Activated naive CD8-positive, alpha-beta T cell treated with anti-CD3 and anti-CD28 coated beads for 36 hours (primary cell): Measurements from ENCODE around the gene MROH8. TPM values are rescaled to one million over a fixed set of nuclear protein-coding genes. Genes with fewer than 3 reads are reported as not detected.
"Not testable (repeated sequence)": the region's sequence is repeated elsewhere in the genome, so short reads cannot be mapped to it uniquely, and the experiment has no call there.

ENCODE experiments used
- DNase-seq: peaks from one replicate; pipeline ENCODE4 v3.0.0; 2021
- H3K27ac Mint-ChIP-seq: one replicate; pipeline ENCODE4 v1.8.0; 2022; ENCODE audit warnings: mild to moderate bottlenecking, moderate library complexity, mixed read lengths
- H3K27me3 Mint-ChIP-seq: one replicate; pipeline ENCODE4 v1.8.0; 2022; ENCODE audit warnings: mild to moderate bottlenecking, mixed read lengths
- H3K36me3 Mint-ChIP-seq: one replicate; pipeline ENCODE4 v1.8.0; 2021; ENCODE audit warnings: mild to moderate bottlenecking, mixed read lengths
- H3K4me1 Mint-ChIP-seq: one replicate; pipeline ENCODE4 v1.8.0; 2021; ENCODE audit warnings: mixed read lengths
- H3K4me3 Mint-ChIP-seq: one replicate; pipeline ENCODE4 v1.8.0; 2022; ENCODE audit warnings: mild to moderate bottlenecking, moderate library complexity, mixed read lengths
- H3K9me3 Mint-ChIP-seq: one replicate; pipeline ENCODE4 v1.8.0; 2022; ENCODE audit warnings: mixed read lengths
- total RNA-seq, 2 experiments: library from RNA; stranded (reverse); gene quantifications; one replicate each; pipeline ENCODE4 v1.2.3, GENCODE V29; 2021

Gene MROH8
- total RNA-seq, 2 experiments from 2014 or later: 2.2 to 3.0 TPM

- peak overlapping the region; percentile 100 for H3K27ac Mint-ChIP-seq
- no peaks in the 10 kb centered on the region for H3K9me3 Mint-ChIP-seq
- H3K4me1 Mint-ChIP-seq: peaks cover 24% of the 10 kb centered on the region
- H3K27me3 Mint-ChIP-seq: no peaks in the 10 kb centered on the region
- H3K4me3 Mint-ChIP-seq: peak overlapping the region; percentile 99
- no peak for DNase-seq
- peaks cover 29% of the 10 kb centered on the region for H3K36me3 Mint-ChIP-seq
Measured at GRCh38 chr20:37096415-37097041, 82.8 kb downstream of the MROH8 start.

GRCh38 chr20:37095599-37096414 lies 83.5 kb downstream of the MROH8 start, which contains the start of gene RBL1:
TSS of gene RBL1 (minus strand) at chr20:37095997. CDS start at chr20:37095928, 69 bp downstream.
- DNase-seq: peak; percentile 92
- no peaks in the 10 kb centered on the region for H3K9me3 Mint-ChIP-seq
- peaks cover 32% of the 10 kb centered on the region for H3K36me3 Mint-ChIP-seq
- H3K4me3 Mint-ChIP-seq: peak within 1 kb of the TSS; percentile 99
- H3K27ac Mint-ChIP-seq: peak within 1 kb of the TSS; percentile 100
- peaks cover 24% of the 10 kb centered on the region for H3K4me1 Mint-ChIP-seq
- H3K27me3 Mint-ChIP-seq: no peaks in the 10 kb centered on the region

GRCh38 chr20:37095108-37095598 lies 84.2 kb downstream of the MROH8 start:
- peaks cover 26% of the 10 kb centered on the region for H3K4me1 Mint-ChIP-seq
- H3K27me3 Mint-ChIP-seq: no peaks in the 10 kb centered on the region
- no peaks in the 10 kb centered on the region for H3K9me3 Mint-ChIP-seq
- H3K4me3 Mint-ChIP-seq: peak overlapping the region; percentile 99
- H3K36me3 Mint-ChIP-seq: peaks cover 34% of the 10 kb centered on the region
- peak overlapping the region; percentile 100 for H3K27ac Mint-ChIP-seq
- DNase-seq: peak; percentile 44

- Mint-ChIP-seq H3K27ac (no peak overlapping the region), H3K4me1 (peaks cover 23% of the 10 kb centered on the region), H3K4me3 (no peak overlapping the region), H3K27me3 (no peaks in the 10 kb centered on the region), H3K36me3 (peaks cover 39% of the 10 kb centered on the region), H3K9me3 (no peaks in the 10 kb centered on the region)
- DNase-seq: no peak
Measured at GRCh38 chr20:37090407-37090806, 88.9 kb downstream of the MROH8 start.

- H3K27me3 Mint-ChIP-seq: no peaks in the 10 kb centered on the region
- H3K4me1 Mint-ChIP-seq: peaks cover 27% of the 10 kb centered on the region
- no peaks in the 10 kb centered on the region for H3K9me3 Mint-ChIP-seq
- peaks cover 38% of the 10 kb centered on the region for H3K36me3 Mint-ChIP-seq
- DNase-seq: no peak
- H3K4me3 Mint-ChIP-seq: no peak overlapping the region
- H3K27ac Mint-ChIP-seq: no peak overlapping the region
Measured at GRCh38 chr20:37081717-37082289, 97.5 kb downstream of the MROH8 start.

GRCh38 chr20:37077009-37077408 lies 102.3 kb downstream of the MROH8 start:
- Mint-ChIP-seq H3K27ac (no peak overlapping the region), H3K4me1 (peaks cover 33% of the 10 kb centered on the region), H3K27me3 (no peaks in the 10 kb centered on the region), H3K4me3 (no peak overlapping the region), H3K9me3 (peaks cover 4% of the 10 kb centered on the region), H3K36me3 (peaks cover 47% of the 10 kb centered on the region)
- no peak for DNase-seq

GRCh38 chr20:37075932-37076685 lies 103.2 kb downstream of the MROH8 start:
- Mint-ChIP-seq H3K4me1 (peaks cover 38% of the 10 kb centered on the region), H3K27ac (no peak overlapping the region), H3K27me3 (no peaks in the 10 kb centered on the region), H3K4me3 (no peak overlapping the region), H3K9me3 (peaks cover 4% of the 10 kb centered on the region), H3K36me3 (peaks cover 48% of the 10 kb centered on the region)
- no peak for DNase-seq

- H3K4me1 Mint-ChIP-seq: peaks cover 24% of the 10 kb centered on the region
- no peaks in the 10 kb centered on the region for H3K27me3 Mint-ChIP-seq
- H3K36me3 Mint-ChIP-seq: peaks cover 32% of the 10 kb centered on the region
- no peak for DNase-seq
- H3K4me3 Mint-ChIP-seq: no peak overlapping the region
- H3K27ac Mint-ChIP-seq: no peak overlapping the region
- H3K9me3 Mint-ChIP-seq: peaks cover 4% of the 10 kb centered on the region
Measured at GRCh38 chr20:37072293-37073196, 106.8 kb downstream of the MROH8 start.

- Mint-ChIP-seq H3K27me3 (no peaks in the 10 kb centered on the region), H3K4me3 (no peak overlapping the region), H3K4me1 (peaks cover 19% of the 10 kb centered on the region), H3K9me3 (peaks cover 4% of the 10 kb centered on the region), H3K36me3 (peaks cover 35% of the 10 kb centered on the region), H3K27ac (peak overlapping the region; percentile 71)
- peak; percentile 31 for DNase-seq
Measured at GRCh38 chr20:37071481-37071911, 107.9 kb downstream of the MROH8 start.

GRCh38 chr20:37069563-37069962 lies 109.8 kb downstream of the MROH8 start:
- Mint-ChIP-seq H3K36me3 (peaks cover 37% of the 10 kb centered on the region), H3K4me1 (peaks cover 19% of the 10 kb centered on the region)
- H3K27ac Mint-ChIP-seq, H3K9me3 Mint-ChIP-seq, H3K27me3 Mint-ChIP-seq, H3K4me3 Mint-ChIP-seq, DNase-seq: not testable (repeated sequence)

GRCh38 chr20:37066168-37066567 lies 113.2 kb downstream of the MROH8 start:
- Mint-ChIP-seq H3K27ac (no peak overlapping the region), H3K4me3 (no peak overlapping the region), H3K4me1 (peaks cover 3% of the 10 kb centered on the region), H3K27me3 (no peaks in the 10 kb centered on the region), H3K9me3 (no peaks in the 10 kb centered on the region), H3K36me3 (peaks cover 37% of the 10 kb centered on the region)
- no peak for DNase-seq

- no peak for DNase-seq
- Mint-ChIP-seq H3K4me1 (no peaks in the 10 kb centered on the region), H3K4me3 (no peak overlapping the region), H3K27me3 (no peaks in the 10 kb centered on the region), H3K36me3 (peaks cover 51% of the 10 kb centered on the region), H3K27ac (no peak overlapping the region), H3K9me3 (no peaks in the 10 kb centered on the region)
Measured at GRCh38 chr20:37055276-37055675, 124.1 kb downstream of the MROH8 start.

GRCh38 chr20:37053230-37053950 lies 126.0 kb downstream of the MROH8 start:
- no peaks in the 10 kb centered on the region for H3K9me3 Mint-ChIP-seq
- no peaks in the 10 kb centered on the region for H3K27me3 Mint-ChIP-seq
- no peak for DNase-seq
- peaks cover 55% of the 10 kb centered on the region for H3K36me3 Mint-ChIP-seq
- no peaks in the 10 kb centered on the region for H3K4me1 Mint-ChIP-seq
- H3K27ac Mint-ChIP-seq: no peak overlapping the region
- H3K4me3 Mint-ChIP-seq: no peak overlapping the region
